Activated T-helper 1 cell treated with anti-CD3 and anti-CD28 coated beads, Interleukin-12 subunit alpha, Interleukin-12 subunit beta, Interleukin-2, Interleukin-4 antibody, amounts not matched to agents 30 ng/mL and 10 ng/mL and 1 ng/mL, durations not matched to agents 14 hours and 24 hours and 36 hours (primary cell): Measurements from ENCODE around the gene TRMT1. TPM values are rescaled to one million over a fixed set of nuclear protein-coding genes. Genes with fewer than 3 reads are reported as not detected.

Experiments
- DNase-seq: peaks from one replicate; pipeline ENCODE4 v3.0.0; 2021; ENCODE audit warnings: low spot score
- H3K27ac Mint-ChIP-seq: one replicate; pipeline ENCODE4 v1.8.0; 2021; ENCODE audit warnings: mild to moderate bottlenecking, mixed read lengths
- H3K27me3 Mint-ChIP-seq: one replicate; pipeline ENCODE4 v1.8.0; 2022; ENCODE audit warnings: mild to moderate bottlenecking, moderate library complexity, mixed read lengths; ENCODE audit not compliant: insufficient read depth
- H3K36me3 Mint-ChIP-seq: one replicate; pipeline ENCODE4 v1.8.0; 2021; ENCODE audit warnings: low read depth, mixed read lengths
- H3K4me1 Mint-ChIP-seq: one replicate; pipeline ENCODE4 v1.8.0; 2021; ENCODE audit warnings: low read depth, mixed read lengths
- H3K4me3 Mint-ChIP-seq: one replicate; pipeline ENCODE4 v1.8.0; 2021; ENCODE audit warnings: mild to moderate bottlenecking, moderate library complexity, mixed read lengths
- H3K9me3 Mint-ChIP-seq: one replicate; pipeline ENCODE4 v1.8.0; 2021; ENCODE audit warnings: mixed read lengths
- intact Hi-C: fragments of 100-400 bp; cut with micrococcal nuclease; formaldehyde crosslinking; loops from one replicate; pipeline ENCODE4 v1.15.1; 2024
- total RNA-seq: library from RNA; stranded (reverse); gene quantifications from 2 replicates; pipeline ENCODE4 v1.2.3, GENCODE V29; 2022

TRMT1 gene
- total RNA-seq, 1 donor from 2014 or later, result 154 TPM

DNA sequence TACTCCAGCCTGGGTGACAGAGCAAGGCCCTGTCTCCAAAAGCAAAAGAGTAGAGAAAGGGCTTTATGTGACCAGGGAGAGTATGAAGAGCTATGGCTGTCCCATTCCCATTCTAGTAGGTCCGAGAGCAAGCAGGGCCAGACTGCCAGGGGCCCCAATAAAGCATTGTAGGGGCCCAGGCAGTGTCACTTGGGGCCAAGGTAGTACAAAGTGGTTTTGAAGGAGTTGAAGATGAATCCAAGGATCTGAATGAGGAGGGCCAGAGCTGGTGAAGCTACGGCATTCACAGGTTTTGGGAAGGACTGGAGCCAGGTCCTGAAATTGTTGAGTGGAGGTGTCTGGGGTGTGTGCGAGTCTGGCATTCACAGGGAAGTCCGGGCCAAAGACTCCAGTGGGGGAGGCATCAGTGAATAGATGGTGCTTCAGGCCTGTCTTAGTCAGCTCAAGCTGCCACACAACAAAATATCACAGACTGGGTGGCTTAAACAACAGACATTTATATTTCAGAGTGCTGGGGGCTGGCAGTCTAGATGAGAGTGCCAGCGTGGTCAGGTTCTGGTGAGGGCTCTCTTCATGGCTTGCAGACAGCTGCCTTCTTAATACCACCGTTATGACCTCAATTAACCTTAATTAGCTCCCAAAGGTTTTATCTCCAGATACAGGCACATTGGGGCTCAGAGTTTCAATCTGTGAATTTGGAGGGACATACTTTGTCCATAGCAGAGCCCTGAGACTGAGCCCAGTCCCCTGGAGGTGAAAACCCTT lies 11.5 kb upstream of the TRMT1 start:
- Mint-ChIP-seq H3K4me1 (peaks cover 36% of the 10 kb centered on the region), H3K4me3 (no peak overlapping the region), H3K9me3 (no peaks in the 10 kb centered on the region), H3K27me3 (no peaks in the 10 kb centered on the region), H3K27ac (peak overlapping the region; percentile 44), H3K36me3 (peaks cover 9% of the 10 kb centered on the region)
- intact Hi-C loops, result no loop called here
- DNase-seq, result no peak

- intact Hi-C loops, result no loop called here
- no peak overlapping the region for H3K4me3 Mint-ChIP-seq
- H3K9me3 Mint-ChIP-seq, result no peaks in the 10 kb centered on the region
- no peak overlapping the region for H3K27ac Mint-ChIP-seq
- peaks cover 35% of the 10 kb centered on the region for H3K4me1 Mint-ChIP-seq
- DNase-seq, result no peak
- no peaks in the 10 kb centered on the region for H3K27me3 Mint-ChIP-seq
- peaks cover 3% of the 10 kb centered on the region for H3K36me3 Mint-ChIP-seq
Measured at GRCh38 chr19:13127051-13127450, 10.5 kb upstream of the TRMT1 start.

GRCh38 chr19:13122980-13123957 lies 6.7 kb upstream of the TRMT1 start:
- Mint-ChIP-seq H3K4me1 (peaks cover 42% of the 10 kb centered on the region), H3K36me3 (peaks cover 9% of the 10 kb centered on the region), H3K4me3 (no peak overlapping the region), H3K27me3 (no peaks in the 10 kb centered on the region), H3K27ac (peak overlapping the region; percentile 4), H3K9me3 (no peaks in the 10 kb centered on the region)
- intact Hi-C loops, result no loop called here
- no peak for DNase-seq

DNA sequence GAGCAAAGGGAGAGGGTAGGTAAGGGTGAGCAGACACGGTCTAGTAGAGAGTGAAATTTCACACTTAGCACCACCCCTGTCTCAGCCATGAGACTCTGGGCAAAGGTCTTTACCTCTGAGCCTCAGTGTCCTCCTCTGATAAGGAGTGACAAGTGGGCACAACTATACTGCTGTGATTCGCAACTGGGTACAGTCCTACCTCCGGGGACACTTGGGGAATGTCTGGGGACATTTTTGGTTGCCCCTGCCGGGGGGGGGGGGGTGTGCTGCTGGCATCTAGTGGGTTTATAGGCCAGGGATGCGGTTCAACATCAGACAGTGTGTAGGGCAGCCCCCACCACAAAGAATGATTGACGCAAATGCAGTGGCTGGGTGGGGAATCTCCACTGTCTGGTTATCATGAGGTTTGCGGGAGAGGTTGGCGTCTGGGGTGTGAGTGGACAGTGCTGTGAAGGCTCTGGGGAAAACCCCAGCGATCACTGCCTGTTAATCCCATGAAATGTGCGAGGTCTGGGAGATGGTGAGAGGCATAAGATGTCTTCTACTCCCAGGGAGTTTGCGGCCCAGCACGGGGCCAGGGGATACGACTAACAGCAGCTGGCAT lies 5.8 kb upstream of the TRMT1 start:
- intact Hi-C loops, result no loop called here
- H3K9me3 Mint-ChIP-seq, result no peaks in the 10 kb centered on the region
- peak overlapping the region; percentile 40 for H3K4me3 Mint-ChIP-seq
- peaks cover 42% of the 10 kb centered on the region for H3K4me1 Mint-ChIP-seq
- H3K27me3 Mint-ChIP-seq, result no peaks in the 10 kb centered on the region
- H3K36me3 Mint-ChIP-seq, result peaks cover 9% of the 10 kb centered on the region
- H3K27ac Mint-ChIP-seq, result peak overlapping the region; percentile 4
- no peak for DNase-seq

- no peaks in the 10 kb centered on the region for H3K27me3 Mint-ChIP-seq
- no peak overlapping the region for H3K27ac Mint-ChIP-seq
- peaks cover 47% of the 10 kb centered on the region for H3K4me1 Mint-ChIP-seq
- H3K4me3 Mint-ChIP-seq, result peak overlapping the region; percentile 40
- H3K36me3 Mint-ChIP-seq, result peaks cover 9% of the 10 kb centered on the region
- no peaks in the 10 kb centered on the region for H3K9me3 Mint-ChIP-seq
- DNase-seq, result no peak
- intact Hi-C loops, result no loop called here
Measured at GRCh38 chr19:13121551-13122274, 5.2 kb upstream of the TRMT1 start.

DNA sequence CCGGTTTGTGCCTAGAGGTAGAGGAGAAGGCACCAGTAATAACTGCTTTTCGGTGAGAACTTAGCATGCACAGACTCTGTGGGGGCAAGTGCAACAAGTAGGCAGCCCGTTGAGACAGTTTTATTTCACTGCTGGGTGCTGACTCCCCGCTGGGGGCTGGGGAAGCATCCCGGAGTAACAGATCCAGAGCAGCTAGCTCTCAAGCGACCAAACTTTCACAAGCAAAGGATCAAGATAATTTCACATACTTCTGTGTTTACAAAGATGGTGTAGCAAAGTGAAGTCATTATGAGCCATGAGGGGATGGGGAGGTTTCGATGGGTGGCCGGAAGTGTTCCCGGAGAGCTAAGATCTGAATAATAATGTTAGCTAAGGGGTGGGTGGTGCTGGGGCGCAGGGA lies 4.3 kb upstream of the TRMT1 start:
- intact Hi-C loops, result no loop called here
- no peak for DNase-seq
- Mint-ChIP-seq H3K36me3 (peaks cover 13% of the 10 kb centered on the region), H3K4me1 (peaks cover 51% of the 10 kb centered on the region), H3K27ac (peak overlapping the region; percentile 63), H3K4me3 (peak overlapping the region; percentile 68), H3K27me3 (no peaks in the 10 kb centered on the region), H3K9me3 (no peaks in the 10 kb centered on the region)

- Mint-ChIP-seq H3K4me1 (peaks cover 58% of the 10 kb centered on the region), H3K27me3 (no peaks in the 10 kb centered on the region), H3K4me3 (peak overlapping the region; percentile 91), H3K36me3 (peaks cover 15% of the 10 kb centered on the region), H3K27ac (no peak overlapping the region), H3K9me3 (no peaks in the 10 kb centered on the region)
- no peak for DNase-seq
- intact Hi-C loops, result no loop called here
Measured at GRCh38 chr19:13120031-13120430, 3.5 kb upstream of the TRMT1 start.

GRCh38 chr19:13119627-13120026 lies 3.1 kb upstream of the TRMT1 start:
- intact Hi-C loops, result loop anchor here (5.0 to 10.0 kb wide), 2 partner anchors 143 to 385 kb away; partner anchors contain the start of genes GET3 and TRIR
- Mint-ChIP-seq H3K4me3 (peak overlapping the region; percentile 91), H3K4me1 (peaks cover 61% of the 10 kb centered on the region), H3K9me3 (no peaks in the 10 kb centered on the region), H3K27me3 (no peaks in the 10 kb centered on the region), H3K27ac (peak overlapping the region; percentile 84), H3K36me3 (peaks cover 15% of the 10 kb centered on the region)
- no peak for DNase-seq

- peaks cover 58% of the 10 kb centered on the region for H3K4me1 Mint-ChIP-seq
- intact Hi-C loops, result loop anchor here (1.0 to 10.0 kb wide), 4 partner anchors 14 to 384 kb away; partner anchors contain the start of genes GET3 and TRIR
- peak overlapping the region; percentile 91 for H3K4me3 Mint-ChIP-seq
- H3K9me3 Mint-ChIP-seq, result no peaks in the 10 kb centered on the region
- peak overlapping the region; percentile 84 for H3K27ac Mint-ChIP-seq
- H3K36me3 Mint-ChIP-seq, result peaks cover 18% of the 10 kb centered on the region
- no peaks in the 10 kb centered on the region for H3K27me3 Mint-ChIP-seq
- DNase-seq, result no peak
Measured at GRCh38 chr19:13118424-13119193, 2.1 kb upstream of the TRMT1 start.

DNA sequence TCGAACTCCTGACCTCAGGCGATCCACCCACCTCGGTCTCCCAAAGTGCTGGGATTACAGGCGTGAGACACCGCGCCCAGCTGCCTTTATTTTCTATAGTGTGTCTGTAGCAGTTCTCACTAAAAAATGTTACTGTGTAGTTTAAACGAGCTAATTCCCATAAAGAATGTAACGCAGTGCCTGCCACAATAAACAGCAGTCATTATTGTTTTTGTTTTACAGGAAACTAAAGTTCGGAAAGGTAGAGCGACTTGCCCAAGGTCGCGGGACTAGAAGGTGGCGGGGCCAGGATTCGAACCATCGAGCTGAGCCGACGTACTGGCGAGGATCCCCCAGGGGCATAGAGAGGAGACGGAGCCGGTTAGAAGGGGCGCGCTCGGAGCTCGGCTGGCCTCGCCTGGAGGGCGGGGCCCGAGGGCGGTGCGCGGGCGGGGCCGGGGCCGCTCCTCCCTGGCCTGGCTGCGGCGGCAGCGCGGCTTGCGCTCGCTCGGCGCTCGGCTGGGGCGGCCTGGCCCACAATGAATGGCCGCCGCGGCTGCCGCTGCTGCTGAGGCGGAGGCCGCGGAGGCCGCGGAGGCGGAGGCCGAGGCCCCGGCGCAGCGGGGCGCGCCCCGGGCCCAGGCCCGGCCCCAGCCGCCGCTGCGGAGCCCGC lies 1.4 kb upstream of the TRMT1 start, which contains the start of gene NACC1:
Gene NACC1 (plus strand): TSS at position 493 of the 652 bp plus-strand sequence. CDS start 16,944 bp downstream, outside the sequence.
- Mint-ChIP-seq H3K27me3 (no peaks in the 10 kb centered on the region), H3K4me3 (peak within 1 kb of the TSS; percentile 96), H3K4me1 (peaks cover 51% of the 10 kb centered on the region), H3K27ac (peak within 1 kb of the TSS; percentile 97), H3K36me3 (peaks cover 18% of the 10 kb centered on the region), H3K9me3 (no peaks in the 10 kb centered on the region)
- intact Hi-C loops, result loop anchor here (1.0 to 10.0 kb wide), 5 partner anchors 14 to 383 kb away; partner anchors contain the start of genes GET3 and TRIR
- DNase-seq, result peak; percentile 89

DNA sequence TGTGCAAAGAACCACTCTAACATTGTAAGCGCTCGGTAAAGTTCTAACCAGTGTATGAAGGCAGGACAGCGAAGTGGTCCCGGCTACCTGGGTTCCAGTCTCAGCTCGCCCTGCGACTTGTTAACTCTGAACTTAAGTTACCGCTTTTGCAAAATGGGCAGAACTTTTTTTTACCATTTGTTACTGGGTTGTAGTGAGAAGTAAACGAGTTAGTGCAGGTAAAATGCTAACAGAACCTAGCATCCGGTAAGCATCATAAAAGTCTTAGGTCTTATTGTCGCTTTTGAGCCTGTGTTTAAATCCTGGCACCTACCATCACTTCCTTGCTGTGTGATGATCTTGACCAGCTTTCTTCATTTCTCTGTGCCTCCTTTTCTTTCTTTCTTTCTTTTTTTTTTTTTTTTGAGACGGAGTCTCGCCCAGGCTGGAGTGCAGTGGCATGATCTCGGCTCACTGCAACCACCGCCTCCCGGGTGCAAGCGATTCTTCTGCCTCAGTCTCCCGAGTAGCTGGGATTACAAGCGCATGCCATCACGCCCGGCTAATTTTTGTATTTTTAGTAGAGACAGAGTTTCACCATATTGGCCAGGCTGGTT lies 734 bp upstream of the TRMT1 start:
- H3K27ac Mint-ChIP-seq, result peak overlapping the region; percentile 97
- intact Hi-C loops, result loop anchor here (2.0 to 10.0 kb wide), 3 partner anchors 46 to 382 kb away; partner anchors contain the start of genes GET3 and TRIR
- peaks cover 46% of the 10 kb centered on the region for H3K4me1 Mint-ChIP-seq
- peak overlapping the region; percentile 96 for H3K4me3 Mint-ChIP-seq
- no peaks in the 10 kb centered on the region for H3K27me3 Mint-ChIP-seq
- no peaks in the 10 kb centered on the region for H3K9me3 Mint-ChIP-seq
- H3K36me3 Mint-ChIP-seq, result peaks cover 21% of the 10 kb centered on the region
- DNase-seq, result no peak
